ENCODE measurements around the gene CSF1.

The CSF1 gene

DNA sequence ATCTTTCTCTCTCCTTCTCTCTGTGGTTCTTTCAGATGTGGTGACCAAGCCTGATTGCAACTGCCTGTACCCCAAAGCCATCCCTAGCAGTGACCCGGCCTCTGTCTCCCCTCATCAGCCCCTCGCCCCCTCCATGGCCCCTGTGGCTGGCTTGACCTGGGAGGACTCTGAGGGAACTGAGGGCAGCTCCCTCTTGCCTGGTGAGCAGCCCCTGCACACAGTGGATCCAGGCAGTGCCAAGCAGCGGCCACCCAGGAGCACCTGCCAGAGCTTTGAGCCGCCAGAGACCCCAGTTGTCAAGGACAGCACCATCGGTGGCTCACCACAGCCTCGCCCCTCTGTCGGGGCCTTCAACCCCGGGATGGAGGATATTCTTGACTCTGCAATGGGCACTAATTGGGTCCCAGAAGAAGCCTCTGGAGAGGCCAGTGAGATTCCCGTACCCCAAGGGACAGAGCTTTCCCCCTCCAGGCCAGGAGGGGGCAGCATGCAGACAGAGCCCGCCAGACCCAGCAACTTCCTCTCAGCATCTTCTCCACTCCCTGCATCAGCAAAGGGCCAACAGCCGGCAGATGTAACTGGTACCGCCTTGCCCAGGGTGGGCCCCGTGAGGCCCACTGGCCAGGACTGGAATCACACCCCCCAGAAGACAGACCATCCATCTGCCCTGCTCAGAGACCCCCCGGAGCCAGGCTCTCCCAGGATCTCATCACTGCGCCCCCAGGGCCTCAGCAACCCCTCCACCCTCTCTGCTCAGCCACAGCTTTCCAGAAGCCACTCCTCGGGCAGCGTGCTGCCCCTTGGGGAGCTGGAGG is 12.7 kb downstream of the CSF1 start:
- no peak for DNase-seq

- no peak for DNase-seq
These were observed 13.3 kb downstream of the CSF1 start for GRCh38 chr1:109923946-109924275.

- DNase-seq, result no peak
These were observed 13.7 kb downstream of the CSF1 start for GRCh38 chr1:109924316-109924715.

DNA sequence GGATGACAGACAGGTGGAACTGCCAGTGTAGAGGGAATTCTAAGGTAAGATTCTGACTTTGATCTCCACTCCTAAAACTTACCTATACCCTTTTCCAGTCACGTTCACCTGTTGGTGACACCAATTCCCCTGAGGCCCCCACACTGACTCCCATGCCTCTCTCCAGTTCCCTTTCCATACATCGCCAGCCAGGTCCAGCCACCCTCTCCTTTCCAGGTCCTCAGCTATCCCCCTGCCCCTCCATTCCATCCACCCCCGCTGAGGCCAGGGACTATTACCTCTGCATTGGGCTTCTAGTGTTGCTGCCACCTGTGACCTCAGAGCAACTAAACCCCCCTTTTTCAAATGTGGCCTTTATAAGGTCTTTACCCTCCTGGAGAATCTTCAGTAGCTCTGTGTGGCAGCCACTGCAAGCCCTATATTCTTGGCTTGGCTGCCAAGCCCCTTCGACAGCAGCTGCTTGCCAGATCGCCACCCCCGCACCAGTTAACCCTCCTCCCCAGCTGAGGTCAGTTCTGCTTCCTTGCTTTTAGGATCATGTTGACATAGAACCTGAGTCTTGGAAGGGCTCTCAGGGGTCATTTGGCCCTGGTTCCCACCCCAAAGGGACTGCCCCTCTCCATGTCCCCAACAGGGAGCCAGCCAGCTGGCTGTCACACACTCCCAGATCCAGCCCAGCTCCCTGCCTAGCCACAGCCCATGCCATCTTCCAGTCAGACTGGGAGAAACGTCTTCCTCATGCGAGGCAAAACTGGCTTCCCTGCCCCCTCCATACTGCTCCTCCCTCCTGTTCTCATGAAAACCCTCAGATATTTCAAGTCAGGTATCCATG is 14.7 kb downstream of the CSF1 start:
- DNase-seq, result no peak

- DNase-seq, result no peak
These were observed 16.1 kb downstream of the CSF1 start for GRCh38 chr1:109926662-109927300.

DNA sequence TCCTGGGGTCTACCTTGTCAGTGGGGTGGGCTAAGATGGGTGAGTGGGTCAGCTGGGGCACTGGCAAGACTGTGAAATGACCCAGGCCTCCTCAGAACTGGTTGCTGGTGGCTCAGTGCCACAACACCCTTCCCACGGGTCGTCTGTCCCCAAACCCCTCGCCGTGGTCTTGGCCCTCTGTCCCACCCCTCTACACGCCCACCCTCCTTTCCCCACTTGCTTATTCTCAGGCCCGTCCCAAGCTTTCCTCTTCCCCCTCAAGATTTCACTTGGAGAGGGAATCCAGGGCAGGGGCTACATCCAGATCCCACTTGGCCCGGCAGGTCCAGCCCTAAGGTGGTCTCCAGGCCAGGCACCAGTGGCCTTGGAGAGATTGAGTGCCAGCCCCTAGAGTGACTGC is 16.7 kb downstream of the CSF1 start:
- DNase-seq, result no peak

DNA sequence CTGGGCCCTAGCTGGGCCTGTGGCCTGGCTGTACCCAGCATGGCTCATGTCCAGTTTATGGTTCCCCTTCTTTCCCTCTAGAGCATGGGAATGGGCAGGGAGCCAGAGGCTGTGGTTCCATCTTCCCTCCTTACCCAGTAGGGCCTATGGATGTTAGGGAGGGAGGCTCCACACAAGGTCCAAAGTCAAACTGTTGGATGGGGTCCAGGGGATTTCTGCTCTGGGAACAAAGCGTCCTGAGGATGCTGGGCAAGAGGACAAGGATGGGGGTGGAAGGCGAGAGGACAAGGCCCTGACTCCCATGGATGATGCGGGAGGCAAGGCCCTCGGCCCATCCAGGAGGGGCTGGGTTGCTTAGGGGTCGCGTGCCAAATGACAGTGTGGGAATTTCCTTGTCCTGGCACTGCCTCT is 17.3 kb downstream of the CSF1 start:
- peak; percentile 67 for DNase-seq

- peak; percentile 51 for DNase-seq
These were observed 18.0 kb downstream of the CSF1 start for GRCh38 chr1:109928591-109929111.

GRCh38 chr1:109929170-109929569 is 18.5 kb downstream of the CSF1 start:
- no peak for DNase-seq

- no peak for DNase-seq
These were observed 19.1 kb downstream of the CSF1 start for GRCh38 chr1:109929588-109930251.

- DNase-seq, result no peak
These were observed 19.8 kb downstream of the CSF1 start for GRCh38 chr1:109930252-109930993.

DNA sequence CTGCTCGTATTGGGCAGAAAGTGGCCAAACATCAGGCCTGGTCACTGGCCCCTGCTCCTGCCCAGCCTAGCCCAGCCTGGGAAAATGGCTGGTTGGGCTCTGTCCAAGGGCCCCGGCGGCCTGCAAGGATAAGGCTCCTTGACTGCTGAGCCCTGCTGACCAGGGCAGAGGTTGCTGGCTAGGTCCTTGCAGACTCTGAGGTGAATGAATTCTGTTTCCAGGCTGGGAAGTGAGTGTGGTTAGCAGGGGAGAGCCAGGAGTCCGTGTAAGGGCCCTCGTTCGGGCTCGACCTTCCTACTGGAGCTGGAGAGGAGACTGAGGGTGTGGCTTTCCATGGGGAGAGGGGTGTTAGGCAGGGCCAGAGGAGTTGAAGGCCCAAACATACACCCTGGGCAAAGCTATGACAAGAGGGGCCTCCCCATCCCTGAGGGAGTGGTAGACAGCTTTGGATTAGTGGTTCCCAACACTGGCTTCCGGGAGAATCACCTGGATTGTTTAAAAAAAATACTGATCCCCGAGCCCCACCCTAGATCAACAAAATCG is 20.6 kb downstream of the CSF1 start:
- peak; percentile 85 for DNase-seq

DNA sequence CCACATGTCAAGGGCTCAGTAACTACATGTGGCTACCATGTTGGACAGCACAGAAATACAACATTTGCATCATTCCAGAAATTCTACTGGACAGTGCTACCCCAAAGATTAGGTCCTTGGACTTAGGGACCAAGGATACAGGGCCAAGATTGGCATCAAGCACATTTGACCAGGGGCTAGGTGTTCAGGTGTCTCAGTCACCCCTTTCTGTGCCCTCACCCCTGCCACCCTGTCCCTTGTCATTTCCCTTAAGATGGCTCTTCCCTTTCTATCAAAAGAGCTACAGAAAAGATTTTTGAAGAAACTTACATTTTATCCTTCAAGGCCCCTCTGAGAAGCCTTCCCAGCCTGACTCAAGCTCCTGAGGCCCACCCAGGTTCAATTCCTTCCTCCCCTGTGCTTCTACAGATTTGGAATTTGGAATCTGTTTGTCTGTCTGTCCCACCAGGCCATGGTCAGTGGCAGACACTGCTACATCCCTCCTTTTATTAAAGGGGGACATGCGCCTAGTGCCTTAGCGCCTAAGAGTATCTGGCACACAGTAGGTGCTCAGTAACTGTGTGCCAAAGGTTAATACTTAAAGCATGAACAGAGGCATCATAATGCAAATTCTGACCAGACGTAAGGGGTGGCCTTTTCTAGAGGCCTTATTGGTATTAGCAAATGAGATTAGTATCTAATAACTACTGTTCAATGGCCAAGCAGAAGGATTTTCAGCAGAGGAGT is 21.4 kb downstream of the CSF1 start:
- DNase-seq, result no peak

DNA sequence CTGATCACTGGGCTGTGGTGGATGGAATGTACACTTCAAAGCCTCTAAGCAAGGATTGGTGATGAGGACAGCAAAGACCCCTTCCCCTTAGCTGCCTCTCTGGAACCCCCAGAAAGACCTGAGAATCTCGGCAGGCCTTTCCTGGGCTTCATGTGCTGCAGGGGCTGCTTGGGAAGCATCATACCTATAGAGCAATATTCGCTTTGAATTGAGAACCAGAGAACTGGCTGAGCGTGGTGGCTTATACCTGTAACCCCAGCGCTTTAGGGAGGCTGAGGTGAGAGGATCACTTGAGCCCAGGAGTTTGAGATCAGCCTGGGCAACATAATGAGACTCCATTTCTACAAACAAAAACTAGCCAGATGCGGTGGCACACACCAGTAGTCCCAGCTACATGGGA is 22.0 kb downstream of the CSF1 start:
- no peak for DNase-seq

DNA sequence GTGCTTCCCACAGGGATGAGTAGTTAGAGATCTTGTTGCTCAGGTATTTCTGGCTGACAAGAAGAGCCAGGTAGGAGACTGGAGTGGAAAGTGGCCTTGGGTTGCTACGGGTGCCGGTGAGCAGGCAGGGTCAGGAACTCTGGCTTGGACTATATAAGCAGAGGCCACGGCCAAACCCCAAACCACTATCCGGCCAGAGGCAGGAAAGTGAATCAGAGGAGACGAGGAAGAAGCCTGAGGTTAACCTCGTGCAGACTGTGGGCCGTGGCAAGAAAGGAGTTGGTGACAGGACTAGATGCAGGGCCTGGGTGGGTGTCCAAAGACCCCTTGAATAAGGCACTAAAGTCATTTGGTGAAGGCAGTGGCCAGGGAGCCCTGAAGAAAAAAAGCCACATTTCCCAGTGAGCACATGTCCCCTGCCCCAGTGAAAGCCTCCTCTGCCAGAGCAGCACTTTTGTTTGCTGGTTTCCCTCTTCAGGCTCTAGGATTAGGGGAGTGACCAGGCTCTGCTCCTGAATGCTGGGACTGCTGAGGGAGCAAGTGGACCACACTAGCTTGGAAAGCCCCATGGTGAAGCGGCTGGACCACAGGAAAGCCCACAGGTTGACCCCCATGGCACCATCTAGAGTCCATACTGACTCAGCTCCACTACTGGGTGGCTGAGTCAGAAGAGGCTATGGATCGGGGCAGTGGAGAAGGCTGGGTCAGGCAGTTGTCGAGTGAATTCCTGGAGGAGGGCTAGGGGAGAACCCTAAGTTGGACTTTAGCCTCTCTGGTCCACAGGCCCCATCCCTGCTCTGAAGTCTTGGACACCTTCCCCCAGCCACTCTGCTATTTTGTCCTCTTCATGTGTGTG is 23.4 kb downstream of the CSF1 start:
- DNase-seq, result no peak

DNA sequence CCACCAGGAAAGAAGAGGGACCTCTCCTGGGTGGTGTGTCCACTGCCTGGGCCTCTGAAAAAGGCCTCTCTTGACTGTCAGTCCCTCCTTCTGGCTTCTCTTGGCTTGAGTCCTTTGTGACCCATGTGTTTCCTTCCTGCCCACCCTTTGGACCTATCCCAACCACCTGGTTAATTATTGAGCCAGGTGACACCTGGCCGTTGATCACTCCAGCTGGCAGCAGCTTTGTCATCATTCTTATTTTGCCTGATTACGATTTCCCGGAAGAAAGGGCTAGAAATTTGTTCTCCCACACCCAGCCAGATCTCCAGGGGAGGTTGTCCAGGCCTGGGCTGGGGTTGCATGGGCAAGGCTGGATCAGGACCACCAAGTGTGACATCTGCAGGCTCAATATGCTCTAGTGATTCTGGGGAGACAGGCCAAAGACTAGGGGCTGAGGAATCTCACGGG is 24.8 kb downstream of the CSF1 start:
- DNase-seq, result no peak

DNA sequence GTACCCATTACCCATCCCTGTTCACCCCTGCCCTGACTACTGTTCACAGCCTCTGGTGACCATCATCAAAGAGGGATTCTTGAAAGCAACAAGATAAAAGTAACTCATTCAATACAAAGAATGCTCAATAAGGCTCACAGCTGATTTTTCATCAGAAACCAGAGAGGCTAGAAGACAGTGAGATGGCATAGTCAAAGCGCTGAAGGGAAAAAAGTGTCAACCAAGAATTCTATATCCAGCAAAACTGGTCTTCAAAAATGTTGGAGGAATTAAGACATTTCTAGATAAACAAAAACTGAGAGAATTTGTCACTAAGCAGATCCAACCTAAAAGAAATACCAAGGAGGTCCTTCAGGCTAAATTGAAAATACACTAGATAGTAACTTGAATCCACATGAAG is 27.1 kb downstream of the CSF1 start:
- no peak for DNase-seq

DNA sequence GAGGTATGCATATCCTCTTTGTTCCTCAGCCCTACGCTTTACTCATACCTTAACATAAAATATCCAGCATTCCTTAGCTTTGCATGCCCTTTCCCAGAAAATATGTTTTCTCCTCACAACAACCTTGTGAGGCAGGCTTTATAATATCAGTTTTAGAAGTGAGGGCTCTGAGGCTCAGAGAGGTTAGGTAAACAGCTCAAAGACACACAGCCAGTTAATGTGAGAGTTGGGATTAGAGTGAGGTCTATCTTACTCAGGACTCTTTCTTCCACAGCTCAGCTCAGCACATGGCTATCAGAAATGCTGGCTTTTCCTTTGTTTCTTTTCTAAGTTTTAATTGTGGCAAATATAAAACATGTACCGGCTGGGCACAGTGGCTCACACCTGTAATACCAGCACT is 27.9 kb downstream of the CSF1 start:
- no peak for DNase-seq

- DNase-seq, result no peak
These were observed 31.8 kb downstream of the CSF1 start for GRCh38 chr1:109942434-109942833.

GRCh38 chr1:109944541-109944940 is 33.9 kb downstream of the CSF1 start:
- no peak for DNase-seq
